Measurements from ENCODE around the gene CDC42SE2.
"Not testable (repeated sequence)": the region's sequence is repeated elsewhere in the genome, so short reads cannot be mapped to it uniquely, and the experiment has no call there.

CDC42SE2 gene

DNA sequence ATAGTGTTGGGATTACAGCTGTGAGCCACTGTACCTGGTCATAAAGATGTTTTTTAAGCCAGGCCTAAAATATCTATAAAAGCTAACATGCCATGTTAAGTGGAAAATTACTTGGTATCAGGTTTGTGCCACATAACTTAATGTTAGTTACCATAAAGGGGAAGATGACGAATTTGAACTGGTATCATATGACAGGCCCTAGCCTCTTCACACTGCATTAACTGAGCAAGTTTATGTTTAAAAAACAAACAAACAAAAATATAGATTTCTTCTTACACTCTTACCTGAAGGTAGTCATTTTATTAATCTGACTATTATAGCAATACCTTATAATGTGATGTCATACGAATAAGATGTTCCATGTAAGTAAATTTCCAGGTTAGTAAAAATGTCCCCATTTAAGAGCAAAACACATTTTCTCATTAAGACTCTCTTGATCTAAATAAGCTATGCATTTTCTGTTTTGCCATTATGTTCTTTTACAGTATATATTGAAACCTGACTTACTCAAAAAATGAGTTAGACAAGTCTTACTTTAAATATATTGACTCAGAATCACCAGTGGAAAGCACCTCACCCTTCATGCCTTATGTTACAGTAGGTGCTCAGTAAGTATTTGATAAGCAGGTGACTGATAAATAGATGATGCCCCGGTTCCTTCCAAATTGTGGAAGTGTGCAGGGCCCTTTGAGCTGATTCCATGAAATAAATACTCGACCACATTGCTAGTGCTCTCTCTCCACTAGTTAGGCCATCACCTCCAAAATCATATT lies 125.4 kb downstream of the CDC42SE2 start:
- DNase-seq, result no peak

DNA sequence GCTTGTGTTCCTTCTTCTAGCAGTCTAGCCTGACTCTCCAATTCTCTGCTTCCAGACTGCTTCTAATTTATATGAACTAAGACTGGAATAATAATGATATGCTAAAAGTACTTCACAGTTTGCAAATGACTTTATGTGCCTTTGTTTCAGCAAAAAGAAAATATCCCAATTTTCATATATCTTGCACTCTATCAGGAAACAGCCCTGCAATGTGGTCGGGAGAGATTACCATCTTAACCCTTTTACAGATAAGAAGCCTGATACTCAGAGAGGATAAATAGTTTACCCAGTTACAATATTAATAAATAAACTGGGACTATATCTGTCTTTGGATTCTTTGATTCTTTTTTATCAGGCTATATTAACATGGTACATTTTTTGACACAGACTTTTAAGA lies 126.0 kb downstream of the CDC42SE2 start:
- no peak for DNase-seq

DNA sequence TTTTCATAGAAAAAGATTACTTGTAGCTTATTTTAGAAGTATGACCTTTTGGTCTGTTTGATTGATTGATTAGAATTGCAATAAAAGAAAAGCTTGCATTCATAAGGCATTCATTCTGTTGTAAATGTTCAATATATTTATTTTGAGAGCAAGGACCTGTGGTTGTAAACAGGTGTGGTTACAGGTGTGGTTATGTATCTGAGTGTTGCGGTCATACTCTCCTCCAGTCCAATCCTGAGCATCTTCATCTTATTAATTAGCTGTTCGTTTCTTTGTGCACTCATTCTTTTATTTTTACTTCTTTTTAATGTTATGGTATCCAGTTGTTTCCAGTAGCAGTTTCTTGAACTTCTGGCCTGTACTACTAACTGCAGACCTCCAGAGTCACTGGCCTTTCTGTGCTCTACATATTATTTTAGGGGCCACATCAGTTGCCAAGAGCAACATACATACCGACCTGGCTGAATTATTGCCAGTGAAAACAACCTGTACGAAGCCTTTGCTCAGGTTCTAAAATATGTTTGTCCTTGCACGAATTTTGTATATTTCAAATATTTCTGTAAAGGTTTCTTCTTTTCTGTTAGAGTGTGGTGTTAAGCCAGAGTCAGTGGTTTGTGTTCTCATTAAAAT lies 128.7 kb downstream of the CDC42SE2 start:
- no peak for DNase-seq

DNA sequence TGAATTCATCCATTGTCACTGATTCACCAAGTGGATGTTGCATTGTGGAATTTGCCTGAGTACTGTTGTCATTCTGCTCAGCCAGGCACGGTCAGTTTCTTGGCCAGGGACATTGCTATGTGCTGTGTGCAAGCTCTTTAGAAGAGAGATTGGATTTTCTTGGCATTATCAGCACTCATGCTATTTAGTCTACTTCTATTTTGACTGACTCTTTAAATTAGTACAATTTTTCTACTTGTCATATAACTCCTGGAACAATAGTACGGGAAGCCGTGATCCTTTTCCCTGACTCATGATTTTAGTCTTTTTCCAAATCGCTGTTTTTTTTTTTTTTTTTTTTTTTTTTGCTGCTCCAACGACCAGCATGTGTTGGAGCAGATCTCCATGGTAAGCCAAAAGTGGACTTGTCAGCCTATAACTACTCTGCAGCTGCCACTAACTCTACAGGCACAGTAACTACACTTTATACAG lies 129.7 kb downstream of the CDC42SE2 start:
- DNase-seq, result peak in 14 of 51 donors; percentile 9 to 44 (median 21)

DNA sequence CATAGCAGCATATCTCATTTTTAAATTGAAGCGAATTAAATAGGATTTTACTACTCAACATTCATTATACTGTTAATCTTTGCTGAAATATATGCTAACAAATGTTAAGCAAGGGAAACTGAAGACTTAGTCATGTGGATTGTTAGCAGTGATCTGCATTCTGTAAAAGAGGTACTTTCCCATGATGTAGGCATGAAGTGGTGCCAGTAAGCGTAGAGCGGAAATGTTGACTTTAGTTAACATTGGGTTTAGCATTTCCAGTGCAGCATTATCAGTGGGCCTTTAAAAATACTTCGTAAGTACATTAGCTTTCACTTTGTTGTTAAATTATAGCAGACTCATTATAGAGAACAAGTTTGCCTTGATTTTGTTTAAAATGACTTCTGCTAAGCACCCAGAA lies 130.3 kb downstream of the CDC42SE2 start:
- DNase-seq, result no peak

DNA sequence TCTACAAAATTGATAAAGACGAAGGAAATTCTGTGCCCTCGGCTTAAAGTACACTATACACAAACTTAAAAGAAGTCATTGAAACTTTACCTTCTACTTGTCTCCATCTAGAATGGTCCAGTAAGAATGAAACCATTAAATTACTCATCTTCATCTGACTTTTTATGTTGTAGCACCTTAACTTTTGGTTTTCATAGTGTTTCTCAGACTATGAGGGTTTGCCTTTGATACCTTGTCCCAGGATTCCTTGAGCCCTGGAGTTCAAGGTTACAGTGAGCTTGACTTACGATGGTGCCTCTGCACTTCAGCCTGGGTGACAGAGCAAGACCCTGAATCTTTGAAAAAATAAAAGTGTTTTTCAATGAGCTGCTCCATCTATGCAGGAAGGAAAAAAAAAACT lies 132.2 kb downstream of the CDC42SE2 start:
- DNase-seq, result no peak

DNA sequence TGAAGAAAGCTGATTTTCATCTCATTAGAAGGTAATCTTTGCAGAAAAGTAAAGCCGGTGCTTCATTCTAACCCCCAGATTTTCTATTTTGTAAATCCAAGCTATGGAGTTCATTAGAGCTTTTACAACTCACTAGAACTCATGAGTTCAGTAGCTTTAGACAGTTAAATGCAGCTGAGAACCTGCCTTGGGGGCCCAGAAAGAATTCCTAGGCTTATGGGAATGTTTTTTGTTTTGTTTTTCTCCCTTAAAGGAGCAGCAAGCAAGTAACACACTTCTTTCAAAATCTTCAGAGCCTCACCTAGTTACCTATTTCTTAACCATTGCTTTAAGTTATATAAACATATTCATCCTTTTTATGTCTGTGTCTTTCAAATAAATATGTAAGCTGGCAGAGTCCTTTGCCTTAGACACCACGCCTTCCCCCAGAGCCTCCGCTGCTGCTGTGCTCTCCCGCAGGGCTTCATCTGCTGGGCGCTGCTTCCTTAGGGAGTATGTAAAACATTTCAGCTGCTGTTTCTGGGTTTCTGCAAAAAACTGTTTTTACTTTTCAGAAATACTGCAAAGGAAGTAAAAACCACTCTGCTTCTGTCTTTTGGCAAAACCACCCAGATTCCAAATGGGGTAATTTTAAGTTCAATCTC lies 132.9 kb downstream of the CDC42SE2 start:
- no peak for DNase-seq

DNA sequence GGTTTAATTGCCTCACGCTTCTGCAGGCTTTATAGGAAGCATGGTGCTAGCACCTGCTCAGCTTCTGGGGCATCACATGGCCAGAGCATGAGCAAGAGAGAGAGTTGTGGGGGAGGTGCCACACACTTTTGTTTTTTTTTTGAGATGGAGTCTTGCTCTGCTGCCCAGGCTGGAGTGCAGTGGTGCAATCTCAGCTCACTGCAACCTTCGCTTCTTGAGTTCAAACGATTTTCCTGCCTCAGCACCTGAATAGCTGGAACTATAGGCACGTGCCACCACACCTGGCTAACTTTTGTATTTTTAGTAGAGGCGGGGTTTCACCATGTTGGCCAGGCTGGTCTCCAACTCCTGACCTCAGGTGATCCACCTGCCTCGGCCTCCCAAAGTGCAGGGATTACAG lies 135.2 kb downstream of the CDC42SE2 start:
- DNase-seq, result not testable (repeated sequence)

DNA sequence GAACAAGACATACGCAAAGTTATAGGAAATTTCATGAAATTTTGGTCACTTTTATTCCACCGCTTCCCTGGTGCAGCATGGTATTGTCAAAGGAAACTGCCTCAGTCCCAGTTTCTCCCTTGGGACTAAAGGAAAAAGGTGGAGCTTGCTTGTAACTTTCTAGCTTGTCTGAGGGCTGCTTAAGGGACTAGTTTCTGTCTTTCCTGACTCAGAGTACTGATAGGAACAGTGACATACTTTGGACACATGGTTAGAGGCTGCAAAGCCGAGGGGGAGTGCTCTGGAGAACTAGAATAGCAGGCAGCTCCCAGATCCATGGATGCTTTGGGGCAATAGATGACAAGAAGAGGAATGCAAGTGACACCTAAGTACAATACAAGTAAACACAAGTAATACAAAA lies 136.7 kb downstream of the CDC42SE2 start:
- DNase-seq, result no peak

DNA sequence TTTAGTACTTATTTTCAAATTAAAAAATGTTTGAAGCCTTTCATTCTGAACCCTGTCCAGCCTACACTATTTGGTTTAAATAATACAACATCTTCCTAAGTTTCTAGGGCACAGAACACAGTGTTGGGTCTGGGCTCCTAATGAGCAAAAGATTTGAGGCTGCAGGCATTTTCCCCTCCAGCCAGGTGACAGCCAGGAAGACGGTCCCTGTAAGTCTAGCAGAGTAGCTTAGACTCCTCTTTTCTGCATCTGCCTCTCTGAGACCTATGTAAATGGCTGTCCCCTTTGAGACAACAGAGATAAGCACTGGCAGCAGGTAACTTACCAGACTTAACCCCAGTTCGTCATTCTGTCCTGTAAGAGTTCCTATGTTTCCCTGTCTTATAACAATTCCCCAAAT lies 141.8 kb downstream of the CDC42SE2 start:
- DNase-seq, result no peak

DNA sequence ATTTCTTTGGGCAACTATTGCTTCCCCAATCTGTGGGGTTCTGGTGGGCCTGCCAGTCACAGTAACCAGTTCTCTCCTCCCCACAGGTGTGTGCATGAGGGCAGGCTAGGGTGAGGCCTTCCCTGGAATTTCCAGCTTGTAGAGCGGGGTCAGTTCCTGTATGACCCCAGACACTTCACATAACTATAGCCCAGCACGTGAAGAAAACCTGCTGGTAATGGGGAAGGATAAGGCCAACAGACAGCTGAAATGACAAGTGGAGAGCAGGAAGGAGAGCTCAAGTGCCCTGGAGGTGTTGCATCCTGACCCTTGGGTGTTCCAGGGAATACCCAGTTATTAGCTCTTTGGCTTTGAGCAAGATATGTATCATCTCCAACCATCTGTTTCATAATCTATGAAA lies 142.2 kb downstream of the CDC42SE2 start:
- no peak for DNase-seq

DNA sequence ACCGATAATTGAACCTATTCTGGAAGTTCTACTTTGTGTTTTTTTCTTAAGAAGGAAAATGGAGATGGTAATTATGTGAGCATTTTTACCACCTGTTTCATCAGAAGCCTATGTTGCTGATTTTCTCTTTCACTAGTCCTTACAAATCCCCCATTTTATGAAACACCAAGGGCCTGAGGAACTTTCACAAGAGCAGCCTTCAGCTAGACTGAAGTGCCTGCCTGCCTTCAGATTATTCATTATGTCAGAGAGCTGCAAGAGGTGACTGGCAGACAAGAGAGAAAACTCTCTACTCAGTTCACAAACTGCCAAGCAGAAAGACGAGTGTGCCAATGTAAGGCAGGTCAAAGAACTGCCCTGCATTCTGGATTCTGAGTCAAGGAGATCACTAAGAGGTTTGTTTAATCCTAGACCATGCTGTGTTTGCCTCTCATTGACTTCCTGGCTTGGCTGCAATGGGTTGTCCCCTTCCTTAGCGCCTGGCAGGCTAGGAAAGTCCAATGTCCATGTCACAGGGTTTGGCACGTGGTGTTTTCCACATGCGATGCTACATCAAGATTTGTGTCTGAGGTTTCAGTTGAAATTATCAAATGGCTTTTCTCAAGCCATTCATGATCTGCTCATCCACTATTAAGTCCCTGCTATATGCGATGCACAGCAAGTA lies 143.3 kb downstream of the CDC42SE2 start:
- peak in 6 of 51 donors; percentile 10 to 46 (median 22) for DNase-seq

DNA sequence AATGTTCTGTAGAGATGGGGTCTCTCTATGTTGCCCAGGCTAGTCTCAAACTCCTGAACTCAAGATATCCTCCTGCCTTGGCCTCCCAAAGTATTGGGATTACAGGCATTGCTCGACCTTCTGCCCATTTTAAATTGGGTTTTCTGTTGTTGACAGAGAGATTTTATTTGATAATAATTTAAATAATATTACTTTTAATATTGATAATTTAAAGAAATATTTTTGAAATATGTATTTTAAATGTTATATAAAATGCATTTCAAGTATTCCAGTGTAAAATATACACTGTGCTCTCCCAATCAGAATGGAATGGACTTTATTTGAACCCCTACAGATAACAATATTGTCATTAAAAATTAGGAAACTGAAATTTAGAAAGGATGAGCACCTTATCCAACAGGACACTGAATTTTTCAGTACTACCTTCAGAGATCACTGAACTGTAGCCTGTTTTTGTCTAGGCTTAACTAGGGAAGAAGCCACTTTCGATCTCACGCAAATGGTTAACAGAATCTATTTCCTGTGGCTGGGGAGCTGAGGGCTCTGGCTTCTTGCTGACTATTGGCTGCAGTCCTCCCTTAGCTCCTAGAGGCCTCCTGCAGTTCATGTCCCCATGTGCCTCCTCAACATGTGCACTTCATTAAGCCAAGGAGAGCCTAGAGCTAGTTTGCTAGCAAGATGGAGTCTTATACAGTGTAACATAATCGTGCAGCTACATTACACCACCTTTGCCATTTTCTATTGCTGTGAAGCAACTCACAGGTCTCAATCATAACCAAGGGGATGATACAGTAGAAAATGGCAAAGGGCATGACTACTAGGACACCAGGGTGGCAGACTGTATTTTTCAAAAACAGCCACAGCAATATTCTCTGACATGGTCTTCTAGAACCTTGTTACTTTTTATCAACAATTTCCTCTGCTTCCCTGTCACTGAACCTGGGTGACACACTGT lies 150.0 kb downstream of the CDC42SE2 start:
- DNase-seq, result no peak

DNA sequence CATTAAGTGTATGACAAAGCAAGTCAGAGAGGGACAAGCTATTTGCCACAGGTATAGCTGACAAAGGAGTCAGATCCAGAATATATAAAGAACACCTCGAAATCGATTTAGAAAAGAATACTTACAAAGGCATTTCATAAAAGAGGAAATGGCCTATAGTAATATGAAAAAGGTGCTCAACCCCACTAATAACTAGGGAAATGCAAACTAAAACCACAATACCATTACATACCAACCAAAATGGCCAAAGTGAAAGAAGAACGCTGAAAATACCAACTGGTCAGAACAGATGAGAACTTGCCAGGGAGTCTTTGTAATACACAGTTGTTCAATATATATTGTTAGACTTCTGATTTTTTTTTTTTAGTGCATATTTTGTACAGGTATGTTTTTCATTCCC lies 152.9 kb downstream of the CDC42SE2 start:
- DNase-seq, result no peak

DNA sequence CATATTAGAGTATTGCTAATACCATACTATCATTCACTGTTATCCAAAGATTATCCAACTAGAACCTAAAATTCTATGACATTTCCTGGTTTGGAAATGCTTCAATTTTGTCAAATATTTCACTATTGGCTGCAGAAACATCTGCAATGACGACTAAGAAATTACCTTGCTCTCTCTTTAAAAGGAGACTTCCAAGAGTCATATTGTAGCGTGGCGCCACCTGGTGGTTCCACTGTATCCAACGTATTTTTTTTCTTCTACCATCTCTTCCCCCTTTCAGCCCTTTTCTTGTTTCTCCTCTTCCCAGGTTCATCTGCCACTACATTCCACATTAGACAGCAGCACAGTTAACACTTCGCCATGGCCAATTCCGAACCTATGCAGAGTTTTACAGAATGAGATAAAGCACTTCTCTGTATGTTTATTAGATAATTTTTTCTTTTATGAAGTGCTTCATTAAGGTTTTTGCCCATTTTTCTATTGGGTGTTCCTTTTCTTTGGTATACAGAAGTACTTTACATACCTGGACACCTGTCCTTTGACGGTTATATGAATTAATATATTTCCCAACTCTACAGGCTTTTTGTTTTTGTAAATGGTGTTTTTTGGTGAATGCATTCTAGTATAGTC lies 153.5 kb downstream of the CDC42SE2 start:
- DNase-seq, result peak in 45 of 51 donors; percentile 3 to 85 (median 44)

DNA sequence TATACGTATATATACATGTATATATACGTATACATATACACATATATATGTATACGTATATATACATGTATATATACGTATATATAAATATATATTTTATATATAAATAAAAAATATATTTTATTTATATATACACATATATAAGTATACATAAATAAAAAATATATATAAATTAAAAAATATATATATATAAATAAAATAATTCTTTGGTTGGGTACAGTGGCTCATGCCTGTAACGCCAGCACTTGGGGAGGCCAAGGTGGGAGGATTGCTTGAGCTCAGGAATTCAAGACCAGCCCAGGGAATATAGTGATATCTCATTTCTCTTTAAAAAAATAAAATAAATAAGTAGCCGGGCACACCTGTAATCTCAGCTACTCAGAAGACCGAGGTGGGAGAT lies 155.0 kb downstream of the CDC42SE2 start:
- DNase-seq, result no peak

DNA sequence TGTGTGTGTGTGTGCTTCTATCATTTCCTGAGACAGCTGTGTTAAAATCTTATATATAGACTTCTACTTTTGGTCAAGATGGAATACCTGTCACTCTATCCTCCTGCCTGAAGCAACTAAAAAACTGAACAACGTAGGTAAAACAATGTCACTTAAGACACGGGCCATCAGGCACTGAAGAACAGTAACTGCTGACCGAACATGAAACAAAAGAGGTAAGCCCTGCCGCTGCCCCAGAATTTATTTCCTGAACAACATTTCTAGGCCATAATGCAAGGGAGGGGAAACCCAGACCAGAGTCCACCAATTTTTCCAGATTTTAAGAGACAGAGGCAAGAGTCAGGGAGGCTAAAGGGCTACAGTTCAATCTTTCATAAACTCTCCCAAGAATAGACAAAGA lies 156.0 kb downstream of the CDC42SE2 start:
- DNase-seq, result no peak

DNA sequence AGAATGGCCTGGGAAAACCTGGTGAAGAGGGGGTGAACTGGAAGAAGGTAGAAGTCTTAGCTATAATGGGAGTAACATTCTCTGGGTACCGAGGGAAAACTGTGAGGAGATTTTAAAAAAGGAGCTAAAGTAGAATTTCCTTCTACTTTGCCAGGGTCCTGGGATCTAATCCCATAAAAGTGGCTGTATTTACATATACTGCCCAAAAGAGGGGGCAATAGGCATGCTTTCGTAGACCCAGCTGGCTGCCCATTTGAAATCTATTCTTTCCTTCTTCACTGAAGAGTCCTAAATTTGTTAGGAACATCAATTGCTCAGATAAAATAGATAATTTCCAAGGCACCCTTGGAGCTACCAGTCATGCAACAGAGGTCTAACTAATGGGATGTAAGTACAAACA lies 159.2 kb downstream of the CDC42SE2 start:
- peak in 1 of 51 donors; percentile 6 for DNase-seq

DNA sequence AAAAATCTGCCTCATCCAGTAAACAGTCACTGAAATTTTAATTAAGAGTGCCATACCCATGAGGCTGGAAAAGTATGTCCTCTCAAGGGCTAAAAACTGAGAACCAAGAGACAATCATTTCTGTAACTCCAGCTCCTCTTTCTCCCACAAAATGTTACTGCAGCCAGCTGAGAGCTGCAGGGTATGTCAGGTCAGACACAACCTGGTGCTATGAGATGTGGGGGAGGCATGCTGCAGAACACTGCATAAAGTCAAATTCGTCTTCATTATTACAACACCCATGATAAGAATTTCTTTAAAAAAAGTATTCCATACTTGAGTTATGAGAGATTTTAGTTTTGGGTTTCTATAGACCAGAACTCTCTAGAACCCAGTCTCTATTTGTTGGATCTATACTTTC lies 162.2 kb downstream of the CDC42SE2 start:
- DNase-seq, result no peak

DNA sequence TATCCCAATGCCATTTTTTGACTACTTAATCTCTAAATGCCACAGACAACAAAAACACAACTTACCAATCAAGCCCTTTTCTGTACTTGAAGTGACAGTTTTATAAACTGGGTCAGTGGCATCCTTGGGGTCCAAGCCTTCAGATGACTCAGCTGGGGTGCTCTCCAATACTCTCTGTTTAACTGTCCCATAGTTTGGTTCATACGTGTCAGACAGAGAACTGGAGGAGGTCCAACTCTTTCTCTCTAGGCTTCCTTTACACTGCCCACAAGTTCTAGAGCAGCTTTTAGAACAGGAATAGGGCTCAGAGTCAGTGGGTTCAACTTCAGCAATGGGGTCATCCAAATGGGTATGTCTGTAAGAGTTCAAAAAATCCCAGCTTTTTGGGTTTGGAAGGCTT lies 166.9 kb downstream of the CDC42SE2 start:
- DNase-seq, result no peak

Data from hypothalamus (tissue), 51 donors.